ENCODE results near the gene FERMT2.
"Not testable (repeated sequence)": the region's sequence is repeated elsewhere in the genome, so short reads cannot be mapped to it uniquely, and the experiment has no call there.

The FERMT2 gene

DNA sequence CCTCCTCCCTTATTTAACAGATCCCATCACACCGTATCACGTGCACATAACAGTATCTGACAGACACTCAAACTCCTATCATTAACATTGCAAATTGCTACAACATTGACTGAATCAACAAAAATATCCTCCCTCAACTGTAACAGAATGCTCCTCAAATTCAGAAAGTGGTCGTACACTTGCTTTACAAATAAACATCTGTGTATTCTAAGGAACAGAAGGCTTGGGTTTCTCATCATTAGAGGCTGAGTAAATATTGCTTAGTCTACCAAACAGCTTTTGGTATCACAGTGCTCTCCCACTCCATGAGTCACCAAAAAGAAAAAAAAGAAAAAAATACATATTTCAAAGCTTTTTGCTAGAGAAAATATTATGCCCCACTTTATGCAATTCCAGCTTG is 23.9 kb downstream of the FERMT2 start:
- H3K4me3 Mint-ChIP-seq: no peak overlapping the region
- H3K36me3 Mint-ChIP-seq: no peaks in the 10 kb centered on the region
- H3K27ac Mint-ChIP-seq: no peak overlapping the region
- H3K9me3 Mint-ChIP-seq: no peaks in the 10 kb centered on the region
- H3K4me1 Mint-ChIP-seq: no peaks in the 10 kb centered on the region
- ATAC-seq (replicated peaks) (no peak), DNase-seq (no peak)
- peaks cover 0 to 3% of the 10 kb centered on the region in 2 donors for H3K27me3 Mint-ChIP-seq

- ATAC-seq (replicated peaks): no peak
- Mint-ChIP-seq H3K4me3 (no peak overlapping the region), H3K27ac (no peak overlapping the region), H3K36me3 (no peaks in the 10 kb centered on the region), H3K4me1 (no peaks in the 10 kb centered on the region), H3K9me3 (no peaks in the 10 kb centered on the region), H3K27me3 (peaks cover 0 to 3% of the 10 kb centered on the region in 2 donors)
- DNase-seq: no peak
Measured at GRCh38 chr14:52923902-52924575, 26.8 kb downstream of the FERMT2 start.

- H3K9me3 Mint-ChIP-seq: no peaks in the 10 kb centered on the region
- no peak overlapping the region for H3K27ac Mint-ChIP-seq
- ATAC-seq (replicated peaks) (no peak), DNase-seq (no peak)
- H3K36me3 Mint-ChIP-seq: no peaks in the 10 kb centered on the region
- H3K4me1 Mint-ChIP-seq: peaks cover 2 to 3% of the 10 kb centered on the region in 2 donors
- H3K4me3 Mint-ChIP-seq: no peak overlapping the region
- peaks cover 0 to 3% of the 10 kb centered on the region in 2 donors for H3K27me3 Mint-ChIP-seq
Measured at GRCh38 chr14:52922656-52923055, 28.2 kb downstream of the FERMT2 start.

DNA sequence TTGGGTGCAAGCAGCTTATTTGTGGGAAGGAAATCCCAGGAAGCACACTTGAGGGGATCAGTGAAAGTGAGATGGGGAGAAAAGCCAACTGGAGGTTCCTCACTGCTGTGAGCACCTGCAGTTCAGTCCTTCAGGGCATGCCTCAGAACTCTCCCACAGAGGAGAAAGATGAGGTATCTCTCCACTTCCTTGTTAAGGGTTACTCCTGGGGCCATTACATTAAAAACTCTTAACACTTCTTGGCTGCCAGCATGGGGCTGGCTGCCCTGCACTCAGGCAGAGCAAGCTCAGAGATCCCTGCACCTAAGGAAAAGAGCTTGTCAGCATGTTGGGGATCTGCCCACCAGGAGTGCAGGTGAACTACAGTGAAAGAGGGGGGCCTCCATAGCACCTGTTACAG is 28.8 kb downstream of the FERMT2 start:
- DNase-seq (no peak), ATAC-seq (replicated peaks) (no peak)
- Mint-ChIP-seq H3K36me3 (no peaks in the 10 kb centered on the region), H3K27ac (no peak overlapping the region), H3K9me3 (no peaks in the 10 kb centered on the region), H3K4me3 (no peak overlapping the region), H3K4me1 (peaks cover 4 to 6% of the 10 kb centered on the region in 2 donors), H3K27me3 (peaks cover 0 to 3% of the 10 kb centered on the region in 2 donors)

DNA sequence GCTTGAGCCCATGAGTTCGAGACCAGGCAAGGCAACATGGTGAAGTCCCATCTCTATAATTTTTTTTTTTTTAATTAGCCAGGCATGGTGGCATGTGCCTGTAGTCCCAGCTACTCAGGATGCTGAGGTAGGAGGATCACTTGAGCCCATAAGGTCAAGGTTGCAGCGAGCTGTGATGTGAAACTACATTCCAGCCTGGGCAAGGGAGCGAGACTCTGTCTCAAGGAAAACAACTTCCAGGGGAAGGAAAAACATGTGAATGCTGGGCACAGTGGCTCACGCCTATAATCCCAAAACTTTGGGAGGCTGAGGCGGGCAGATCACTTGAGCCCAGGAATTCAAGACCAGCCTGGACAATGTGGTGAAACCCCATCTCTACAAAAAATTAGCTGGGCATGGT is 30.4 kb downstream of the FERMT2 start:
- H3K27ac Mint-ChIP-seq; H3K27me3 Mint-ChIP-seq; H3K36me3 Mint-ChIP-seq; H3K4me3 Mint-ChIP-seq; H3K4me1 Mint-ChIP-seq; H3K9me3 Mint-ChIP-seq; ATAC-seq (replicated peaks); DNase-seq: not testable (repeated sequence)

- Mint-ChIP-seq H3K4me3 (no peak overlapping the region), H3K9me3 (no peaks in the 10 kb centered on the region), H3K36me3 (no peaks in the 10 kb centered on the region), H3K27ac (no peak overlapping the region), H3K4me1 (peaks cover 4 to 6% of the 10 kb centered on the region in 2 donors), H3K27me3 (no peaks in the 10 kb centered on the region)
- ATAC-seq (replicated peaks): no peak
- no peak for DNase-seq
Measured at GRCh38 chr14:52919971-52920370, 30.9 kb downstream of the FERMT2 start.

DNA sequence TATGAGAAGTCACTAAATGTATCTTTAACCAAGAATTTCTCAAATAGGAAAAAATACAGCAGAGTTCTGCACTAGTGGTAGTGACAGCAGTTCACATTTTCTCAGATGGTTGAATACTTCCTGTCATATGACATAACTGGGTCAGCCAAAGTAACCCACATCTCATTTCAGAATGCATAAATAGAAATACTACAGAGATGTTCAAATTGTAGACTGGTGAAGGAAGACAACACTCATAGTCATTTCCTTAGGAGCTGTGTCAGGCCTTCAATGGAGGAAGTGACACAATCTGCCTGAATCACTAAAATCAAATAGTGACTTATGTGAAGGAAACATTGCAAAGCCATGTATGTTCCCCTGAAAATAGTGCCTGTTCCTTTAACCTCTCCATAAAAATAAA is 32.4 kb downstream of the FERMT2 start:
- ATAC-seq (replicated peaks) (peak; percentile 94 to 98), DNase-seq (no peak)
- Mint-ChIP-seq H3K27ac (no peak overlapping the region), H3K9me3 (no peaks in the 10 kb centered on the region), H3K4me1 (peaks cover 4 to 6% of the 10 kb centered on the region in 2 donors), H3K27me3 (no peaks in the 10 kb centered on the region), H3K4me3 (no peak overlapping the region), H3K36me3 (no peaks in the 10 kb centered on the region)

DNA sequence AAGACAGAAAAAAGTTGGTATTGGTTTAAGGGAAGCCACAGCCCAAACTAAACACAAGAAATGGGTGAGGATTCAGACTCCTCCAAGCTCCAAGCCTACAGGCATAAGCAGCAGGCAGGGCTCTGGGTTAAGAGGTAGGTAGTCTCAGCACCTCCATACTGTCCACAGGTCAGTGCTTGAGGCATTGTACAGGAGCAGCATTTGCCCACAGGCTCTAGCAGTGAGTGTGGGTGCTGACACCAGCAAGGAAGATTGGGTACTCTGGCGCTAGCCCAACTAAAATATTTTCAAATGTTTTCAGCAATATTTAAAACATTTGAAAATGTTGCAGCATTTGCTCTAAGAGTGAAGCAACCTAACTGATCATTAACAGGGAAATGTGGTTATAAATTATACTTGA is 33.1 kb downstream of the FERMT2 start:
- H3K27me3 Mint-ChIP-seq: no peaks in the 10 kb centered on the region
- no peak for ATAC-seq (replicated peaks)
- peaks cover 4 to 6% of the 10 kb centered on the region in 2 donors for H3K4me1 Mint-ChIP-seq
- no peak overlapping the region for H3K4me3 Mint-ChIP-seq
- H3K36me3 Mint-ChIP-seq: no peaks in the 10 kb centered on the region
- peak overlapping the region; percentile 31 for H3K27ac Mint-ChIP-seq
- H3K9me3 Mint-ChIP-seq: no peaks in the 10 kb centered on the region
- no peak for DNase-seq

DNA sequence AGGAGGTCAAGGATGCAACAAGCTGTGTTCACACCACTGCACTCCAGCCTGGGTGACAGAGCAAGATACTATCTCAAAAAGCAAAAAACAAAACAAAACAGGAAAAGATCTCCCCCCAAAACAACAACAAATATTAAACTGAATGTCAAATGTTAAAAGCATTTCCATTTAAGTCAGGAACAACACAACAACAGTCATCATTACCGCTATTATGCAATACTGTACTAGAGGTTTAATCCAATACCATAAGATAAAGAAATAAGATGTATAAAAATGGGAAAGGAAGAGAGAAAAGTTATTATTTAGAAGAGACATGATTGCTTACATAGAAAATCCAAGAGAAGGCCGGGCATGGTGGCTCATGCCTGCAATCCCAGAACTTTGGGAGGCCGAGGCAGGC is 36.6 kb downstream of the FERMT2 start:
- DNase-seq (no peak), ATAC-seq (replicated peaks) (no peak)
- H3K4me1 Mint-ChIP-seq: peaks cover 6 to 8% of the 10 kb centered on the region in 2 donors
- H3K9me3 Mint-ChIP-seq: no peaks in the 10 kb centered on the region
- no peak overlapping the region for H3K27ac Mint-ChIP-seq
- H3K27me3 Mint-ChIP-seq: no peaks in the 10 kb centered on the region
- no peak overlapping the region for H3K4me3 Mint-ChIP-seq
- no peaks in the 10 kb centered on the region for H3K36me3 Mint-ChIP-seq

DNA sequence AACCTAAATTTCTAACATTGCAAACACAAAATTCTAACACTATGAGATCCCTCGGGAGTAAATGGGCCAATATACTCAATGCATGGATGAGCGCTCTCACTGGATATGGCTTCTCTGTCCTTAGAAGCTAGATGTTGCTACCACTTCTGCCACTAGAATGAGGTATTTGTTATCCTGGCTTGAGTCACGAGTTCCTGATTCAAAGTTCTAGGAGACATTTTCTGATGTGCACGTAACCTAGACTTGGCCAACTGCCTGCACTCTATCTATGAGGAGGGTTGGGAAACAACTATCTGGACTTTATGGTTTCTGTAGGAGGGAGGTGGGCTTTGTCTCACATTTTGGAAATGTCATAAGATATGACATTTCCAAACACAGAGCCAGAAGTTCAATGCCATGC is 37.6 kb downstream of the FERMT2 start:
- Mint-ChIP-seq H3K9me3 (no peaks in the 10 kb centered on the region), H3K4me1 (peaks cover 6 to 8% of the 10 kb centered on the region in 2 donors), H3K27ac (no peak overlapping the region), H3K27me3 (no peaks in the 10 kb centered on the region), H3K36me3 (no peaks in the 10 kb centered on the region), H3K4me3 (no peak overlapping the region)
- ATAC-seq (replicated peaks): no peak
- no peak for DNase-seq

- peaks cover 0 to 4% of the 10 kb centered on the region in 2 donors for H3K27me3 Mint-ChIP-seq
- peaks cover 0 to 4% of the 10 kb centered on the region in 2 donors for H3K4me1 Mint-ChIP-seq
- no peak for DNase-seq
- no peak for ATAC-seq (replicated peaks)
- no peak overlapping the region for H3K4me3 Mint-ChIP-seq
- no peaks in the 10 kb centered on the region for H3K36me3 Mint-ChIP-seq
- H3K27ac Mint-ChIP-seq: no peak overlapping the region
- no peaks in the 10 kb centered on the region for H3K9me3 Mint-ChIP-seq
Measured at GRCh38 chr14:52911904-52912303, 38.9 kb downstream of the FERMT2 start.

- ATAC-seq (replicated peaks) (no peak), DNase-seq (no peak)
- peaks cover 0 to 4% of the 10 kb centered on the region in 2 donors for H3K4me1 Mint-ChIP-seq
- no peaks in the 10 kb centered on the region for H3K36me3 Mint-ChIP-seq
- no peak overlapping the region for H3K27ac Mint-ChIP-seq
- no peak overlapping the region for H3K4me3 Mint-ChIP-seq
- H3K27me3 Mint-ChIP-seq: peaks cover 0 to 4% of the 10 kb centered on the region in 2 donors
- no peaks in the 10 kb centered on the region for H3K9me3 Mint-ChIP-seq
Measured at GRCh38 chr14:52910572-52910971, 40.3 kb downstream of the FERMT2 start.

DNA sequence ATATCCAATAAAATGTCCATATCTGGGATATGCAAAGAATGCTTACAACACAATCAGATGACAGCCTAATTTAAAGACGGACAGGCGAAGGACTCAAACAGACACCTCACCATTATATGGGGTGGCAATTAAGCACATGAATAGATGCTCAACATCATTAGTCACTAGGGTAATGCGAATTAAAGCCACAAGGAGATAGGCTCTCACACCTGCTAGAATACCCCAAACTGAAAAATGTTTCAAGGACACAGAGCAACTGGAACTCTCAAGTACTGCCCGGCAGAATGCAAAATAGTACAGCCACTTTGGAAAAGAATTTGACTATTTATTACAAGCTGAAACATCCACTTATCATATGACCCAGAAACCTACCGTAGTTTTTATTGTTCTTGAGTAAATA is 42.9 kb downstream of the FERMT2 start:
- ATAC-seq (replicated peaks): no peak
- no peak overlapping the region for H3K27ac Mint-ChIP-seq
- H3K9me3 Mint-ChIP-seq: no peaks in the 10 kb centered on the region
- H3K4me3 Mint-ChIP-seq: no peak overlapping the region
- no peak for DNase-seq
- peaks cover 0 to 4% of the 10 kb centered on the region in 2 donors for H3K4me1 Mint-ChIP-seq
- no peaks in the 10 kb centered on the region for H3K36me3 Mint-ChIP-seq
- H3K27me3 Mint-ChIP-seq: peaks cover 0 to 4% of the 10 kb centered on the region in 2 donors

GRCh38 chr14:52906141-52906601 is 44.7 kb downstream of the FERMT2 start:
- no peaks in the 10 kb centered on the region for H3K9me3 Mint-ChIP-seq
- H3K36me3 Mint-ChIP-seq: no peaks in the 10 kb centered on the region
- DNase-seq: no peak
- peaks cover 0 to 4% of the 10 kb centered on the region in 2 donors for H3K27me3 Mint-ChIP-seq
- ATAC-seq (replicated peaks): no peak
- H3K4me3 Mint-ChIP-seq: no peak overlapping the region
- no peaks in the 10 kb centered on the region for H3K4me1 Mint-ChIP-seq
- no peak overlapping the region for H3K27ac Mint-ChIP-seq

DNA sequence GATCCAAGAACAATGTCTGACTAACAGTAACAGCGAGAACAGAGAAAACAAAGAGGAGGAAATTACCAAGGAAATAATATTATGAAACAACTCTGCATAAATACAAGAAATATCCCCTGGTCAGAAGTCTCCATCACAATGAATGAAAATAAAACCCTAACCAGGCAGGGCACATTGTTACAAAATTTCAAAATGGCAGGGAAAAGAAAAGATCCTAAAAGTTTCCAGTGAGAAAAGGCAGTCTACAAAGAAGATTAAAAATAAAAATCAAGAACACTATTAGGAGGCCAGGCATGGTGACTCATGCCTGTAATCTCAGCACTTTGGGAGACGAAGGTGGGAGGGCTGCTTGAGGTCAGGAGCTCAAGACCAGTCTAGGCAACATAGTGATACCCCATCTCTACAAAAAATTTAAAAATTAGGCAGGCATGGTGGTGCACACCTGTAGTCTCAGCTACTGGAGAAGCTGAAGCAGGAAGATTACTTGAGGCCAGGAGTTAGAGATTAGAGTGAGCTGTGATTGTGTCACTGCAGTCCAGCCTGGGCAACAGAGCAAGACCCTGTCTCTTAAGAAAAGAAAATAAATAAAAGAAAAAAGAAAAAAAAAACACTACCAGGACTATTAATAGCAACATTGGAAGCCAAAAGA is 47.8 kb downstream of the FERMT2 start:
- H3K4me1 Mint-ChIP-seq: no peaks in the 10 kb centered on the region

More for the DNA sequence above, 47.8 kb downstream of the FERMT2 start:
- no peak for DNase-seq
- no peak overlapping the region for H3K4me3 Mint-ChIP-seq
- H3K27ac Mint-ChIP-seq: no peak overlapping the region
- no peak for ATAC-seq (replicated peaks)
- no peaks in the 10 kb centered on the region for H3K9me3 Mint-ChIP-seq
- H3K27me3 Mint-ChIP-seq: peaks cover 0 to 4% of the 10 kb centered on the region in 2 donors
- H3K36me3 Mint-ChIP-seq: no peaks in the 10 kb centered on the region
